C4-2B (cell line): ENCODE measurements around the gene SYNE4.

Experiments used
- ZFX ChIP-seq: fragments of 450-650 bp; IDR thresholded peaks from 2 replicates; pipeline ENCODE4 v1.6.1; 2017
- TF ChIP-seq, protein P1 (sequence below): fragments of 450-650 bp; conservative IDR thresholded peaks from 2 replicates; pipeline ENCODE4 v1.5.1; 2017; ENCODE audit warnings: mild to moderate bottlenecking

DNA sequence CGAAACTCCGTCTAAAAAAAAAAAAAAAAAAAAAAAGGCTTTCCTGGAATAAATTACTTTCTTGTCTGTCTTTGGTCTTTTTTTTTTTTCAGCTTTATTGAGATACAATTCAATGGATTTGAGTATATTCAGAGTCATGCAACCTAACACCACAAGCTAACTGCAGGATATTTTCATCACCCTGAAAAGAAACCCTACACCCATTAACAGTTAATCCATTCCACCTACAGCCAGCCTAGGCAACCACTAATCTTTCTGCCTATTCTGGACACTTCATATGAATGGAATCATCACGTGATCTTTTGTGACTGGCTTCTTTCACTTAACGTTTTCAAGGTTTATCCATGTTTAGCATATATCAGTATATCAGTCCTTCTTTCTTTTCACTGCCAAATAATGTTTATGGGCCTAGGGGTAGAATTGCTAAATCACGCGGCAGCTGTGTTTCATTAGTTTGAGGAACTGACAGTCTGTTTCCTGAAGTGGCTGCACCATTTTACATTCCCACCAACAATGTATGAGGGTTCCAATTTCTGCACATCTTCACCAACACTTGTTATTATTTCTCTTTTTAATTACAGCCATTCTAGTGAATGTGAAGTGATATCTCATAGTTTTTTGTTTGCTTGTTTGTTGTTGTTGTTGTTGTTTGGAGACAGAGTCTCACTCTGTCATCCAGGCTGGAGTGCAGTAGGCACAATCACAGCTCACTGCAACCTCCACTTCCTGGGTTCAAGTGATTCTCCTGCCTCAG is 52.6 kb downstream of the SYNE4 start:
- TF ChIP-seq, protein P1, sequence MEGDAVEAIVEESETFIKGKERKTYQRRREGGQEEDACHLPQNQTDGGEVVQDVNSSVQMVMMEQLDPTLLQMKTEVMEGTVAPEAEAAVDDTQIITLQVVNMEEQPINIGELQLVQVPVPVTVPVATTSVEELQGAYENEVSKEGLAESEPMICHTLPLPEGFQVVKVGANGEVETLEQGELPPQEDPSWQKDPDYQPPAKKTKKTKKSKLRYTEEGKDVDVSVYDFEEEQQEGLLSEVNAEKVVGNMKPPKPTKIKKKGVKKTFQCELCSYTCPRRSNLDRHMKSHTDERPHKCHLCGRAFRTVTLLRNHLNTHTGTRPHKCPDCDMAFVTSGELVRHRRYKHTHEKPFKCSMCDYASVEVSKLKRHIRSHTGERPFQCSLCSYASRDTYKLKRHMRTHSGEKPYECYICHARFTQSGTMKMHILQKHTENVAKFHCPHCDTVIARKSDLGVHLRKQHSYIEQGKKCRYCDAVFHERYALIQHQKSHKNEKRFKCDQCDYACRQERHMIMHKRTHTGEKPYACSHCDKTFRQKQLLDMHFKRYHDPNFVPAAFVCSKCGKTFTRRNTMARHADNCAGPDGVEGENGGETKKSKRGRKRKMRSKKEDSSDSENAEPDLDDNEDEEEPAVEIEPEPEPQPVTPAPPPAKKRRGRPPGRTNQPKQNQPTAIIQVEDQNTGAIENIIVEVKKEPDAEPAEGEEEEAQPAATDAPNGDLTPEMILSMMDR = no peak
- no peak for TF ChIP-seq ZFX
